IPS DF 19.7 (cell line): ENCODE measurements around the gene F10.

Experiments
- DNase-seq: peaks from one replicate; pipeline ENCODE4 v3.0.0-alpha.2; 2013; ENCODE audit warnings: low read depth, low spot score

The F10 gene

DNA sequence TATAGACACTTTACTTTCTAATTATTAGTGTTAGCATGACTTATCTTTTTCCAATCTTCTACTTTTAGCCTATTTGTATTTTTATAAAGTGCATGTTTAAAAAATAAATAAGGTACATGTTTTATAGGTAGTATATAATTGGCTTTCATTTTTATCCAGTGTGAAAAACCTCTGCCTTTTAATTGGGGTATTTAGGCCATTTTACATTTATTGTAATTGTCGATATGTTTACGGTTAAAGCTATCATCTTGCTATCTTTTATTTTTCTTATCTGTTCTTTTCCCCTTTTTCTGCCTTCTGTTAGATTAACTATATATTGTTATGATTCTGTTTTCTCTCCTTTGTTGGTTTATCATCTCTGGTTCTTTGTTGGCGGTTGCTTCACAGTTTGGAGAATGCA, 45.0 kb downstream of the F10 start:
- no peak for DNase-seq

- DNase-seq = no peak
These were observed 45.6 kb downstream of the F10 start for GRCh38 chr13:113168211-113168610.

DNA sequence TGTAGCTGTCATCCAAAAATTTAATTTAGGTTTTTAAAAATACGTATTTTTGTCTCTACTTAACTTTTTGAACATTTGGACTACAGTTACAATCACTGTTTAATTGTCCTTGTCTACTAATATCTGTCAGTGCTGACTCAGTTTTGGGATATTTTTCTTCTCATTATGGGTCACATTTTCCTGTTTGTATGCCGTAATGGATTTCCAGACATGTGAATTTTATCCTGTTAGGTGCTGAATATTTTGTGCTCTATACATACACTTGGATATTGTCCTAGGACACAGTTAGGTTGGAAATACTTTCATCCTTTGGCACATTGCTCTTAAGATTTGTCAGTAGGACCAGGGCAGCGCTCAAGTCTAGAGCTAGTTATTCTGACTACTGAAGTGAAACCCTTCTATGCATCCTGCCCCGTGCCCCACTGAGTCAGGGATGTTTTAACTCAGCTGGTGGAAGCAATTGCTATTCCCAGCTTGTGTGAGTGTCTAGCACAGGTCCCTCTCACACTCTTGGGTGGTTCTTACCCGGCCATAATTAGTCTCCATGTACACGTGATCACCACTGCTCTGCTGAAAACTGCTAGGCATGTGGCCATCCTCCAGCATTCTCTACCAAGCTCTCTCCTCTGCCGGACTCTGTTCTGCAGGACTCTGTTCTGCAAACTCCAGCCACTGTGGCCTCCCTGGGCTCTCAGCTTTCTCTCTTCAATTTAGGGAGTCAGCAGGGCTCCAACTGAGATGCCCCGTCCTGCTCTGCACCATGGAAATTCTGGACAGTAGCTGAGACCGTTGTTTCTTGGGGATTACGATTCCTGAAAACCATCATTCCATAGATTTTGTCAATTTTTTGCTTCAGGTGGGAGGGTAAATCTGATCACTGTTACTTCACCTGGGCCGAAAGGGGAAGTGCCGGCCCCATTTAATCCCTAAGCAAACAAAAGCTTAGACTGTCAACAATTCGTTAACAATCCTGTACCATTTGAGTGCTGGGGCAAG, 47.0 kb downstream of the F10 start:
- no peak for DNase-seq

- no peak for DNase-seq
These were observed 47.9 kb downstream of the F10 start for GRCh38 chr13:113170511-113170910.

DNA sequence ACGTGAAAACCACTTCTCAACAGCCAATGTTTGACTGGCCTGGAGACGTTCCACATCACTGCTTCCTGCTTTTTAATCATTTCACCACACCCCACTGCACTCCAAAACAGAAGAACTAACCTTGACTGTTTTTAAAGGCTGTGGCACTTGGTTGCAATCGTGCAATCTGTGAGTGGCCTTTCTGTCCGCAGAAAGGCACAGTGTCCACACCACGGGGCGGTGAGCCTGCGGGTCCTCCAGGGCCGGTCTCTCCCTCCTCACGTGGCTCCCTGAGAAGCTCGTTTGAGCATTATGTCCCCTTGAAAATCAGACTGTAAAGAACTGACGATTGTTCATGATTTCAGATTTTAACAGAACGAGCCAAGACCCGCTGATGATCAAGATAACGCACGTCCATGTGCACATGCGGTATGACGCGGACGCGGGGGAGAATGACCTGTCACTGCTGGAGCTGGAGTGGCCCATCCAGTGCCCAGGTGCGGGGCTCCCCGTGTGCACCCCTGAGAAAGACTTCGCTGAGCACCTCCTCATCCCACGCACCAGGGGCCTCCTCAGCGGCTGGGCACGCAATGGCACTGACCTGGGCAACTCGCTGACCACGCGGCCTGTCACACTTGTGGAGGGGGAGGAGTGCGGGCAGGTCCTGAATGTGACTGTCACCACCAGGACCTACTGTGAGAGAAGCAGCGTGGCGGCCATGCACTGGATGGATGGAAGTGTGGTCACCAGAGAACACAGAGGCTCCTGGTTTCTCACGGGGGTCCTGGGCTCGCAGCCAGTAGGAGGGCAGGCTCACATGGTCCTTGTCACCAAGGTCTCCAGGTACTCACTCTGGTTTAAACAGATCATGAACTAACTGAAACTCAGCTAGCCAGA, 48.9 kb downstream of the F10 start:
- DNase-seq = no peak

DNA sequence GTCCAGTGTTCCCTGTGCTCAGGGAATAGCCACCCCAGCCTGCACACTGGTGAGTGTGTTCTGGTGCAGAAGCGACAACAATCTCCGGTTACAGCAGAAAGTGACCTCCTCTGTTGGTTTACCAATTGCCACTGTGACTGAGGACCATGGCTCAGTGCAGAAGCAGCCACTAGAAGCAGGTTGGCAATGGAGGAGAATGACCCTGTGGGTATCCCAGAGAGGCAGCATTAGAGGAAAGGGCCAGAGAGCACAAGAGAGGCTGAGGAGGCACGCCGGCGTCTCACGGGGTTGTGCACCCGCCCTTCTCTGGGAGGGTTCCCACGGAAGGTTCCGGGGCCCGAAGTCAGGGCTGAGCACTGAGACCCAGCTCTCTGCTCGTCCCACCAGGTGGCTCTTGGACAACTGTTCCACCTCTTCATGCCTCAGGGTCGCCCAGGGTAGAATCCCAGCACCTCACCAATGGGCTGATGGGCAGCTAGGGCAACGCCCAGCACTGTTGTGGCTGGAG, 49.9 kb downstream of the F10 start:
- DNase-seq = no peak

- DNase-seq = no peak
These were observed 53.7 kb downstream of the F10 start for GRCh38 chr13:113176280-113176679.

DNA sequence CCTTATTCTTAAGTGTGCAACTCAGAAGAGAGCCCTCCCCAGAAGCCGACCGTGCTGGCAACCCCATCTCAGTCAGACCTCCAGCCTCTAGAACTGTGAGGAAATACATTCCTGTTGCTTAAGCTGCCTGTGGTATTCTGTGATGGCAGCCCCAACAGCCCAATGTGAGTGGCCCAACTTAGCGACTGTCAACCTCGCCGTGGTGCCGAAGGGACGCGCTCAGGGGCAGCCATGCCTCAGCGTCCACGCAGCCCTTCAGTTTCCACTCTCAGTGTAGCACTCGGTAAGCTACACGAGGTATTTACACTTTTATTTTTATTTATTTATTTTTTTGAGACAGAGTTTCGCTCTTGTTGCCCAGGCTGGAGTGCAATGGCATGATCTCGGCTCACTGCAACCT, 54.2 kb downstream of the F10 start:
- no peak for DNase-seq

- DNase-seq = no peak
These were observed 55.7 kb downstream of the F10 start for GRCh38 chr13:113178070-113178895.

DNA sequence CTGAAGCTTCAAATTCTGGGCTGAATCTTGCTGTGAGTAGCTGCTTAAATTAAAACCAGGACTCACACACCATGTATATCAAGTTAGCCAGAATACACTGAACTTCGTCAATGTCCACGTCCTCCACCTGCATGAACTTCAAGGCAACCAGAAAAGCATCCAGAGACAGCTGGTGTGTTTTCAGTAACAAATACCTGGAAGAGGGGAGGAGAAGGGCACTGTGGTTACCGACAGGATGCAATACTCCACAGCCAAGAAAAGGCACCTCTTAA, 56.2 kb downstream of the F10 start:
- DNase-seq = no peak

DNA sequence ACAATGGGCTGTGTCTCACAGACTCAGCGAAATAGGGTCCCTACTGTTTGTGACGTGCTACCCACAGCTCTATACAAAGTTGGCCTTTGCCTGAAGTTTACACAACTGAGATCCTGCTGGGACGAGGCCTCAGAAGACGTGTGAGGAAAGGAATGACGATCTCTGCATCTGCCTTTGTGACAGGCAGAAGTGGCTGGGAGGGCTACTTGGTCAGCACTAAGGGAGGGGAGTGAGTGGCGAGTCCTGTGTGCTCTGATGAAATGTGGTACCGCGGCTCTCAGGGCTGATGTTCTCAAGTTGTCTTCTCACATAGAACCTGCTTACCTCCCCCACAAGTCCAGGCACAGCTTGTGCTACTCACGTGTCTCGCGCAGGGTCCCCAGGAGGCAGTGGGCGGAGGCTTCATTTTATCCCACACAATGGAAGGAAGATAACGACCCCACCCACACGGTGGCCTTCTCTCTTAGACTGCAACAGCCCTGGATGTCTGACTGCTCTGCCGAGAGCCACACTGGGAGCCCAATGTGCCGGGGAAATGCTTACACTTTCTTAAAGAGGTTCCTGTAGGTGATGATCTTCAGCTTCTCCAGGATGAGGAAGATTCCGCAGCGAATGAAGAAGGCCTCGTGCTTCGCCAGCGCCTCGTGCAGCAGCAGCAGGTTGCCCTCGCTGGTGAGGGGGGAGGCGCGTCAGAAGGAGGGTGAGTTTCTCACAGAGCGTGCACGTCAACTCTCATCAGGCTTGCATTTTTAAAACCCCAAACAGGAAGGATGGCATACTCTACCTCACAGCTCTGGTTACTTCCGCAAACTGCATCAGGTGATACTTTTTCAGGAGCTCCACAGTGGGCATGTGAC, 57.0 kb downstream of the F10 start:
- DNase-seq = no peak

- no peak for DNase-seq
These were observed 59.4 kb downstream of the F10 start for GRCh38 chr13:113182046-113182445.

GRCh38 chr13:113183450-113184129, 61.0 kb downstream of the F10 start:
- no peak for DNase-seq

GRCh38 chr13:113184568-113185440, 62.2 kb downstream of the F10 start:
- DNase-seq = no peak

- no peak for DNase-seq
These were observed 63.7 kb downstream of the F10 start for GRCh38 chr13:113186061-113186900.

DNA sequence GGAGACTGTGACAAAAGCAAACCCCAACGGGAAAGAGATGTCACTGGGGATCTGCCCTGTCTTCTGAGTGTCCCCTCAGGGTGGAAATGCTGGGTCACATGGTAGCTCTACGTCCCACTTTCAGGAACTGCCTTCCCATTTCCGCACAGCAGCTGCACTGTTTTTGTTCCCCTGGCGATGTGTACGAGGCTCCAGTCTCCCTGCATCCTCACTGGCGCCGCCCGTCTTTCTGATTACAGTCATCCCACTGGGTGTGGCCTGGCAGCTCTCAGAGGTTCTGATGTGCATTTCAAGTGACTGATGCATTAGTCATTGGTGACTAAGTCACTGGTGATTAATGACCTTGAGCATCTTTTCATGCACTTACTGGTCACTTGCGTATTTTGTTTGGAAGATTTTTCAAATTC, 64.7 kb downstream of the F10 start:
- no peak for DNase-seq

GRCh38 chr13:113187883-113188665, 65.5 kb downstream of the F10 start:
- no peak for DNase-seq
